GM12875 (cell line): ENCODE data around the gene TRIM47.

Experiments used
- H3K4me3 ChIP-seq: one replicate; pipeline ENCODE4 v1.5.1; 2011; ENCODE audit warnings: low read depth, low read length, control low read depth
- CTCF ChIP-seq: IDR thresholded peaks from 2 replicates; pipeline ENCODE4 v1.5.1; 2011; ENCODE audit warnings: low read depth, mild to moderate bottlenecking, control low read depth, inconsistent platforms, low read length, moderate library complexity, borderline replicate concordance; ENCODE audit not compliant: insufficient read depth

TRIM47 gene

DNA sequence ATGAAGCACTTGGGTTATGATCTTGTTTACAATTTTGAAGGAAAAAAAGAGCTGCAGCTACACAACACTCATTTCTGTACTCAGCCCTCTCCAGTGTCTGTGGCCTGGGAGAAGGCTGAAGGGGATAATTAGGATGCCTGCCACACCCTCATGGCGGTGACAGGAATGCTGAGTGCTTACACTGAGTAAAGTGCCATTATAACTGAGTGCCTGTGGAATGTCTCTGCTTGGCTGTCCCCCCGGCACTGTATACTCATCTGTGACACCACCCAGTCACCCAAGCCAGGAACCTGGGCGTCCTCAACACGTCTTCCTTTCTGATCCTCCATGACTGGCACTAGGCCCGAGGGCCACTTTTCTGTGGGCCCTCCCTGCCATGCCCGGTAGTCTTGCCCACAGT lies 29.8 kb upstream of the TRIM47 start:
- no peak overlapping the region for H3K4me3 ChIP-seq
- no peak for TF ChIP-seq CTCF

GRCh38 chr17:75906143-75906884 lies 27.9 kb upstream of the TRIM47 start:
- no peak for TF ChIP-seq CTCF
- no peak overlapping the region for H3K4me3 ChIP-seq

DNA sequence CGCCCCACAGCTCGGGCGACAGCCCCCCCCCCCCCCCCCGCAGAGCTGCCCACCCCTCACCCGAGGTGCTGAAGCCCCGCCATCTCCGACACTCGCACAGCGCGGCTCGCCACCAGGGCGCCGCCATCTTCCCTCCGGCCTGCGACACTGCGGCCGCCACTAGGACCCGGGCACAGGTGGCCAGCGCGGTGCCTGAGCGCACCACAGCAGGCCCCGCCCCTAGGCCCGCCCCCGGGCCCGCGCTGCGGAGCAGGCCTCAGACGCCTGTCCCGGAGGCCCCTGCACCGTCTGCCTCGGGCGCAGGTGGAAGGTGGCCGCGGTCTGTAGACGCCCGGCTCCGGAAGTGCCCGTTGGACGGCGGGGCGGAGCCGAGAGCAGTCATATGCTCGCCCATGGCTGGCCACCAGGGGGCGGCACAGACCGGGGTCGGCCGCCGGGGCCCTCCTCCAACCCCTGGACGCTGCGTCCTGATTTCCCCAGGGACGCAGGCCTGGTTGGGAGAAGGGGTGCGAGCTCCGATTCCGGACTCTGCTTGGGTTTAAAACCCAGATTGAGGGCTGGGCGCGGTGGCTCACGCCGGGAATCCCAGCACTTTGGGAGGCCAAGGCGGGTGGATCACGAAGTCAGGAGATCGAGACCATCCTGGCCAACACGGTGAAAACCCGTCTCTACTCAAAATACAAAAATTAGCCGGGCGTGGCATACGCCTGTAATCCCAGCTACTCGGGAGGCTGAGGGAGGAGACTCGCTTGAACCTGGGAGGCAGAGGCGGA lies 26.6 kb upstream of the TRIM47 start, which contains the start of gene MRPL38:
MRPL38 (minus strand) TSS at position 136 of the 773 bp plus-strand sequence; CDS start at position 127, 9 bp downstream.
- peak within 1 kb of the TSS; percentile 88 for H3K4me3 ChIP-seq
- peak; percentile 94 for TF ChIP-seq CTCF

DNA sequence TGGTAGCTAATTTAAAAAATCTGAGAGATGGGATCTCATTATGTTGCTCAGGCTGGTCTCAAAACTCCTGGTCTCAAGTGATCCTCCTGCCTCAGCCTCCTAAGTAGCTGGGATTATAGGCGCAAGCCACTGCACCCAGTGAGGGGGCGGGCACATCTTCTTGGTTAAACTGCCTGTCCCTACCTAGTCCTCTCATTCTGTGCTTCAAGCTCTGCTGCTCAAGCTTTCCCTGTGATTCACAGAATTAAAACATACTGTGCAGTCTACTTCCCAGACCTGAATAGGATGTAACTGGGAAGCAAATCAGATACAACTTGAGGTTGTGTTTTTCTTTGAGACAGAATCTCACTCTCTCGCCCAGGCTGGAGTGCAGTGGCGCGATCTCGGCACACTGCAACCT lies 24.0 kb upstream of the TRIM47 start:
- TF ChIP-seq CTCF = no peak
- no peak overlapping the region for H3K4me3 ChIP-seq

DNA sequence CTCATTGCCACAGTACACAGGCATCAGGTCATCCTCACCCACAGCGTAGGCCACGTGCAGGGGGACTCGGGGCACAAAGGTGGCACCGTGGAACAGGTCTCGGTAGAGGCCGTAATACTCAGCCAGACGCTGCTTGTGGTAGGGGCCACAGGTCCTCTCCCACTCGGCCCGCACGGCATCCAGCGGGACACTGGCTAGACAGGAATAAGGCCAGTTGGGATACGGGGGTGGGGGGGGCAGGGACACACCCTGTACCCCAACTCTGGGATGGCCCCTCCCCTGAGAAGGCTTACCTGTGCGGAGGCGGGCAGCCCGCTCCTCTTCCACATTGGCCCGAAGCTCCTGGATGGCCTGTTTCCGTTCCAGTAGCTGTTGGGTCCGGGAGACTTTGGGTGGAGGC lies 23.3 kb upstream of the TRIM47 start:
- no peak for TF ChIP-seq CTCF
- H3K4me3 ChIP-seq = no peak overlapping the region

DNA sequence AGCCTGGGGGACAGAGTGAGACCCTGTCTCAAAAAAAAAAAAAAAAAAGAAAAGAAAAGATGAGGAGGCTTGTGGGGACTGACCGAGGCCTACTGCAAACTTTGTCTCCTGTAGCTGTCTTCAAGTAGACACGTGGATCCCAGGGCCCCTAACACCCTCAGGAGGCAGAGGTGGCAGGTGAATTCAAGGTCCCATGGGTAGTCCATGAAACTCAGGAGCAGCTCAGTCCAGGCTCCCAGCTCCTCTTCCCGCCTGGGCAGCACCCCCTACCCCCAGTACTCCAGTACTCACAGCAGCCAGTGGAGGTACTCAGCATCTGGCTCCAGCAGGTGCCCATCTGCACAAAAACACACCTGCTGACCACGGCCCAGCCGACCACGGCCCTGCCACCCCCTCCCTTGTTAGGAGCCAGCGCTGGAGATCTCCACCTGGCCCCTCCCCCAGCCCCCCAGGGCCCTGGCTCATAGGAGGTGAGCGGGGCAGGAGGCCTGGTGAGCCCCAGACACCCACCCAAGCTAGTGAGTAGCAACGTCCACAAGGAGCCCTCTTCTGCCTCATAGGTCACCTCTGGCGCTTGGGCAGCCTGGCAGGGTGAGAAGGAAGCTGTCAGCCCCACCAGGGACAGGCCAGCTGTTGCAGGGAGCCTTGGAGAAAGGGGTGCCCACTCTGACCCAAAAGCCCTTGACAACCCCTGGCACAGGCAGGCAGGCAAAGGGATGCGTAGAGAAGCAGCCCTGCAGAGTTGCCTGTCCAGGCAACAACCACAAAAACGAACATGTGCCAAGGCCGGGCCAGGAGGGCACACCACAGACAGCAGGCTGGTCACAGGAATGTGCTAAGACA lies 22.5 kb upstream of the TRIM47 start:
- H3K4me3 ChIP-seq = no peak overlapping the region
- TF ChIP-seq CTCF = no peak
